ENCODE results near the gene RECQL5. TPM values are rescaled to one million over a fixed set of nuclear protein-coding genes. Genes with fewer than 3 reads are reported as not detected.
A peak's percentile ranks its signal among the peaks of the same experiment; 100 is the strongest.

Gene RECQL5
- total RNA-seq, 5 donors from 2014 or later (not counting 1 experiment from before 2014, with no cell fraction given): 38.0 to 75.0 (median 61.9) TPM

GRCh38 chr17:75601057-75601987 is 65.6 kb downstream of the RECQL5 start:
- no peaks in the 10 kb centered on the region for H3K27me3 ChIP-seq (replicated peaks in 1 of 2; ENCODE audit: control insufficient read depth in 2 of 2, extremely low read depth in 1 of 2, insufficient read depth in 2 of 2, low read length in 1 of 2)
- no peak overlapping the region for H3K4me3 Mint-ChIP-seq
- H3K4me1 ChIP-seq (ENCODE audit: control insufficient read depth in 1 of 2, extremely low read depth in 1 of 2, insufficient read depth in 2 of 2, low read length in 2 of 2): peaks cover 0 to 5% of the 10 kb centered on the region in 2 experiments
- ChIA-PET CTCF (interaction anchor here (0.5 to 1.0 kb wide), 3 partner anchors 82 to 272 kb away, joined by 3 to 4 read pairs (median 3); no protein-coding TSS in a partner anchor), POLR2A (no interaction called here)
- no peak overlapping the region for H3K27ac Mint-ChIP-seq
- 67% methylated on average over 24 of the region's 28 CpGs for WGBS (ENCODE audit: insufficient coverage)
- peaks cover 0 to 4% of the 10 kb centered on the region in 2 donors for H3K36me3 ChIP-seq (ENCODE audit: control insufficient read depth in 2 of 2, extremely low read depth in 1 of 2, insufficient read depth in 1 of 2, low read length in 1 of 2)
- H3K4me1 Mint-ChIP-seq: peaks cover 0 to 6% (median 0%) of the 10 kb centered on the region in 3 donors
- no peaks in the 10 kb centered on the region for H3K27me3 Mint-ChIP-seq
- no peaks in the 10 kb centered on the region for H3K36me3 Mint-ChIP-seq
- H3K9me3 Mint-ChIP-seq: no peaks in the 10 kb centered on the region
- DNase-seq (peak in 29 of 35 experiments; percentile 21 to 67 (median 53)), ATAC-seq (replicated peaks in 1 of 4) (peak; percentile 66 to 72 (median 70))
- H3K9me3 ChIP-seq: no peaks in the 10 kb centered on the region
- no peak overlapping the region for H3K4me3 ChIP-seq (ENCODE audit: control insufficient read depth in 1 of 2, extremely low read depth in 1 of 2, low read length in 1 of 2)
- H3K27ac ChIP-seq (ENCODE audit: low read length): no peak overlapping the region

DNA sequence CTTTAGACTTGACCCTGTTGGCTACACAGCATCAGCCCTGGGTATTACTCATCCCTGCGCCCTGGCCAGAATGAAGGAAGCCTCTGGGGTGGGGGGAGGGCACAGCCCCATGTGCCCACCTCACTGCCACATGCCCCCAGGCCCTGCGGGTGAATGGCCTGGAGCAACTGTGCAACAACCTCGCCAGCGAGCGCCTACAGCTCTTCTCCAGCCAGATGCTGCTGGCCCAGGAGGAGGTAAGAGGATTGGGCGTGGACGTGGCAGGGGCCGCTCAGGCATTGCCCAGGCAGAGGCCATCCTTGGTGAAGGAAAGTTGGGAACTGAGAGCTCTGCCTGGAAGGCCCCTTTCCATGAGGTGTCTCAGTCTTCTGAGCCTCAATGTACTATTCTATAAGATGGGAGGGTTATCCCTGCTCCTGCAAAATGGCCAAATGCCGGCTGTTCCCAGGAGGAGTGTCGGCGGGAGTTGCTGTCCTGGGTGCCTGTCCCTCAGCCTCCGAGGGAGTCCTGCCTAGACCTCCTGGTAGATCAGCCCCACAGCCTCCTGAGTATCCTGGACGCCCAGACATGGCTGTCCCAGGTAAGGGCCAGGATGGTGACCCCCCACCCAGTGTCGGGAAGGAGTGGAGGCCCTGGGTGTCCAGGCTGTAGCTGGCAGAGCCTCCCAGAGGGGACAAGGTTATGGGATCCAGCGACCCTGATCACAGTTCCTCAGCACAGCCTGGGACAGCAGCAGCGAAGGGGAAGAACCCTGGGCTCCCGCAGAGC is 70.5 kb downstream of the RECQL5 start:
- Mint-ChIP-seq H3K36me3 (no peaks in the 10 kb centered on the region), H3K9me3 (no peaks in the 10 kb centered on the region), H3K27me3 (no peaks in the 10 kb centered on the region), H3K4me1 (no peaks in the 10 kb centered on the region), H3K27ac (no peak overlapping the region), H3K4me3 (no peak overlapping the region)
- no peak overlapping the region for H3K27ac ChIP-seq (ENCODE audit: low read length)
- ChIA-PET CTCF (interaction anchor here in 1 of 2 donors (0.5 kb wide), 1 partner anchor 13 kb away, joined by 3 read pairs; no protein-coding TSS in a partner anchor), POLR2A (interaction anchor here in 1 of 2 donors (0.5 kb wide), 1 partner anchor 46 kb away, joined by 3 read pairs; no protein-coding TSS in a partner anchor)
- H3K27me3 ChIP-seq (replicated peaks in 1 of 2; ENCODE audit: control insufficient read depth in 2 of 2, extremely low read depth in 1 of 2, insufficient read depth in 2 of 2, low read length in 1 of 2): no peaks in the 10 kb centered on the region
- ATAC-seq (replicated peaks in 1 of 4) (no peak), DNase-seq (no peak)
- no peak overlapping the region for H3K4me3 ChIP-seq (ENCODE audit: control insufficient read depth in 1 of 2, extremely low read depth in 1 of 2, low read length in 1 of 2)
- WGBS (ENCODE audit: insufficient coverage): 92% methylated on average over 16 of the region's 17 CpGs
- peaks cover 0 to 3% of the 10 kb centered on the region in 2 donors for H3K36me3 ChIP-seq (ENCODE audit: control insufficient read depth in 2 of 2, extremely low read depth in 1 of 2, insufficient read depth in 1 of 2, low read length in 1 of 2)
- H3K4me1 ChIP-seq (ENCODE audit: control insufficient read depth in 1 of 2, extremely low read depth in 1 of 2, insufficient read depth in 2 of 2, low read length in 2 of 2): no peaks in the 10 kb centered on the region
- H3K9me3 ChIP-seq: no peaks in the 10 kb centered on the region

GRCh38 chr17:75595920-75596313 is 71.0 kb downstream of the RECQL5 start:
- no peak overlapping the region for H3K27ac ChIP-seq (ENCODE audit: low read length)
- no peaks in the 10 kb centered on the region for H3K36me3 Mint-ChIP-seq
- no peaks in the 10 kb centered on the region for H3K9me3 Mint-ChIP-seq
- no peak overlapping the region for H3K27ac Mint-ChIP-seq
- ChIA-PET CTCF (no interaction called here), POLR2A (no interaction called here)
- H3K4me3 ChIP-seq (ENCODE audit: control insufficient read depth in 1 of 2, extremely low read depth in 1 of 2, low read length in 1 of 2): no peak overlapping the region
- no peak overlapping the region for H3K4me3 Mint-ChIP-seq
- DNase-seq (no peak), ATAC-seq (replicated peaks in 1 of 4) (no peak)
- no peaks in the 10 kb centered on the region for H3K9me3 ChIP-seq
- 83% methylated on average over 5 of the region's 6 CpGs for WGBS (ENCODE audit: insufficient coverage)
- H3K27me3 ChIP-seq (replicated peaks in 1 of 2; ENCODE audit: control insufficient read depth in 2 of 2, extremely low read depth in 1 of 2, insufficient read depth in 2 of 2, low read length in 1 of 2): no peaks in the 10 kb centered on the region
- peaks cover 0 to 3% of the 10 kb centered on the region in 2 donors for H3K36me3 ChIP-seq (ENCODE audit: control insufficient read depth in 2 of 2, extremely low read depth in 1 of 2, insufficient read depth in 1 of 2, low read length in 1 of 2)
- no peaks in the 10 kb centered on the region for H3K27me3 Mint-ChIP-seq
- H3K4me1 ChIP-seq (ENCODE audit: control insufficient read depth in 1 of 2, extremely low read depth in 1 of 2, insufficient read depth in 2 of 2, low read length in 2 of 2): no peaks in the 10 kb centered on the region
- peaks cover 2 to 3% (median 2%) of the 10 kb centered on the region in 3 donors for H3K4me1 Mint-ChIP-seq

GRCh38 chr17:75595284-75595919 is 71.6 kb downstream of the RECQL5 start:
- peaks cover 0 to 5% of the 10 kb centered on the region in 2 experiments for H3K4me1 ChIP-seq (ENCODE audit: control insufficient read depth in 1 of 2, extremely low read depth in 1 of 2, insufficient read depth in 2 of 2, low read length in 2 of 2)
- Mint-ChIP-seq H3K27ac (no peak overlapping the region), H3K36me3 (no peaks in the 10 kb centered on the region), H3K27me3 (no peaks in the 10 kb centered on the region), H3K9me3 (no peaks in the 10 kb centered on the region), H3K4me1 (peaks cover 3 to 5% (median 5%) of the 10 kb centered on the region in 3 donors), H3K4me3 (no peak overlapping the region)
- CTCF ChIA-PET: no interaction called here
- no peak for DNase-seq
- H3K4me3 ChIP-seq (ENCODE audit: control insufficient read depth in 1 of 2, extremely low read depth in 1 of 2, low read length in 1 of 2): no peak overlapping the region
- no peak overlapping the region for H3K27ac ChIP-seq (ENCODE audit: low read length)
- peaks cover 0 to 3% of the 10 kb centered on the region in 2 donors for H3K36me3 ChIP-seq (ENCODE audit: control insufficient read depth in 2 of 2, extremely low read depth in 1 of 2, insufficient read depth in 1 of 2, low read length in 1 of 2)
- H3K9me3 ChIP-seq: no peaks in the 10 kb centered on the region
- no peak for ATAC-seq (replicated peaks in 1 of 4)
- H3K27me3 ChIP-seq (replicated peaks in 1 of 2; ENCODE audit: control insufficient read depth in 2 of 2, extremely low read depth in 1 of 2, insufficient read depth in 2 of 2, low read length in 1 of 2): no peaks in the 10 kb centered on the region
- POLR2A ChIA-PET: no interaction called here
- 86% methylated on average over 11 of the region's 13 CpGs for WGBS (ENCODE audit: insufficient coverage)

DNA sequence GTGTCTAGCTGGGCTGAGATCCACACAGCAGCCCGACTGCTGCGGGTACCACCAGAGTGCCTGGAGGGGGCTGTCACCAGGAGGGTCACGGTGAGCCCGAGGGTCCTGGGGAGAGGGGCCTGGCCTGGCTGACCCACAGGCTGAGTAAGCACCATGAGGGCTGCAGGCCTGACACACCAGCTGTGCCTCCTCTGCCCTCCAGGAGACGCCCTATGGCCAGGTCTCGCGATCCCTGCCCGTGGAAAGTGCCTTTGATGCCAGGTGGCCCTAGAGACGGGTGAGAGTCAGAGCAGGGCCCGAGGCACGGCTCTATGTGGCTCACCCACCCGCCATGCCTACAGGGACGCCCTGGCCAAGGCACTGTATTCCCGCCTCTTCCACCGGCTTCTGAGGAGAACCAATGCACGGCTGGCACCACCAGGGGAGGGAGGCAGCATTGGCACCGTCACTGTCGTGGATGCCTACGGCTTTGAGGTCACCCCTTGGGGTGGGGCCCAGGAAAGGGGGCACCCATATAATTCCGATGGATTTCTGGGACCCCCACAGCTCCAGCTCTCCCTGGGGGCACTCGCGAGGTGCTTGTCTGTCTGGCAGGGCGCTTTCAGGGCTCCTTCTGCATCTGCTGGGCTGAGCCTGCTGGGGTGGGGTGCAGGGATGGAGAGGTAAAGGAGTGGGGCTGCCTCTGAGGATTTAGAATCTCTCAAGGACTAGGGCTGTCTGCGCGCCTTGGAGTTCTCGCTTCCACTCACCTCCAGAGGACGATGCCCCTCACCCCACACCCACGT is 72.3 kb downstream of the RECQL5 start:
- no peak overlapping the region for H3K4me3 ChIP-seq (ENCODE audit: control insufficient read depth in 1 of 2, extremely low read depth in 1 of 2, low read length in 1 of 2)
- Mint-ChIP-seq H3K9me3 (no peaks in the 10 kb centered on the region), H3K4me3 (no peak overlapping the region), H3K4me1 (peaks cover 3 to 8% (median 5%) of the 10 kb centered on the region in 3 donors), H3K27me3 (no peaks in the 10 kb centered on the region), H3K36me3 (no peaks in the 10 kb centered on the region), H3K27ac (no peak overlapping the region)
- H3K36me3 ChIP-seq (ENCODE audit: control insufficient read depth in 2 of 2, extremely low read depth in 1 of 2, insufficient read depth in 1 of 2, low read length in 1 of 2): peaks cover 0 to 3% of the 10 kb centered on the region in 2 donors
- WGBS (ENCODE audit: insufficient coverage): 79% methylated on average over 21 of the region's 28 CpGs
- POLR2A ChIA-PET: no interaction called here
- no peak for ATAC-seq (replicated peaks in 1 of 4)
- H3K27me3 ChIP-seq (replicated peaks in 1 of 2; ENCODE audit: control insufficient read depth in 2 of 2, extremely low read depth in 1 of 2, insufficient read depth in 2 of 2, low read length in 1 of 2): no peaks in the 10 kb centered on the region
- peaks cover 0 to 12% of the 10 kb centered on the region in 2 experiments for H3K4me1 ChIP-seq (ENCODE audit: control insufficient read depth in 1 of 2, extremely low read depth in 1 of 2, insufficient read depth in 2 of 2, low read length in 2 of 2)
- no peak for DNase-seq
- CTCF ChIA-PET: no interaction called here
- no peak overlapping the region for H3K27ac ChIP-seq (ENCODE audit: low read length)
- H3K9me3 ChIP-seq: no peaks in the 10 kb centered on the region
